HG03342 (cell line): Measurements from ENCODE around the gene CHODL.

Experiments
- ATAC-seq: cut with Tn5 transposase; IDR thresholded peaks from one replicate; pipeline ENCODE4 v1.9.1; 2021; ENCODE audit warnings: mild to moderate bottlenecking, moderate library complexity; ENCODE audit not compliant: unreplicated experiment

Gene CHODL, protein sequence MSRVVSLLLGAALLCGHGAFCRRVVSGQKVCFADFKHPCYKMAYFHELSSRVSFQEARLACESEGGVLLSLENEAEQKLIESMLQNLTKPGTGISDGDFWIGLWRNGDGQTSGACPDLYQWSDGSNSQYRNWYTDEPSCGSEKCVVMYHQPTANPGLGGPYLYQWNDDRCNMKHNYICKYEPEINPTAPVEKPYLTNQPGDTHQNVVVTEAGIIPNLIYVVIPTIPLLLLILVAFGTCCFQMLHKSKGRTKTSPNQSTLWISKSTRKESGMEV

DNA sequence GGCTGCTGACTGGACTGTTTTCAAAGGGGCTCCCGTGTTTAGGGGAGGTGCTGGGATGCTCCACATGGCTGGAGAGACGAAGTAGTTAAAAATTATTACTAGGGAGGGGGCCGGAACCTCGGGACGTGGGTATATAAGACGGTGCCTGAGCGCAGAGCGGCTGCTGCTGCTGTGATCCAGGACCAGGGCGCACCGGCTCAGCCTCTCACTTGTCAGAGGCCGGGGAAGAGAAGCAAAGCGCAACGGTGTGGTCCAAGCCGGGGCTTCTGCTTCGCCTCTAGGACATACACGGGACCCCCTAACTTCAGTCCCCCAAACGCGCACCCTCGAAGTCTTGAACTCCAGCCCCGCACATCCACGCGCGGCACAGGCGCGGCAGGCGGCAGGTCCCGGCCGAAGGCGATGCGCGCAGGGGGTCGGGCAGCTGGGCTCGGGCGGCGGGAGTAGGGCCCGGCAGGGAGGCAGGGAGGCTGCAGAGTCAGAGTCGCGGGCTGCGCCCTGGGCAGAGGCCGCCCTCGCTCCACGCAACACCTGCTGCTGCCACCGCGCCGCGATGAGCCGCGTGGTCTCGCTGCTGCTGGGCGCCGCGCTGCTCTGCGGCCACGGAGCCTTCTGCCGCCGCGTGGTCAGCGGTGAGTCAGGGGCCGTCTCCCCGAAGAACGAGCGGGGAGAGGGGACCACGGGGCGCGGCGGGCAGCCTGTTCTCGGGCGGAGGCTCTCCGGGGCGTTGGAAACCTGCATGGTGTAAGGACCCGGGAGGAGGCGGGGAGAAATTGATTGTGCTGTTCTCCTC lies at the start of gene CHODL:
Gene CHODL (plus strand): TSS at position 163 of the 793 bp plus-strand sequence. CDS start 391 bp downstream, at position 554.
- no peak for ATAC-seq

DNA sequence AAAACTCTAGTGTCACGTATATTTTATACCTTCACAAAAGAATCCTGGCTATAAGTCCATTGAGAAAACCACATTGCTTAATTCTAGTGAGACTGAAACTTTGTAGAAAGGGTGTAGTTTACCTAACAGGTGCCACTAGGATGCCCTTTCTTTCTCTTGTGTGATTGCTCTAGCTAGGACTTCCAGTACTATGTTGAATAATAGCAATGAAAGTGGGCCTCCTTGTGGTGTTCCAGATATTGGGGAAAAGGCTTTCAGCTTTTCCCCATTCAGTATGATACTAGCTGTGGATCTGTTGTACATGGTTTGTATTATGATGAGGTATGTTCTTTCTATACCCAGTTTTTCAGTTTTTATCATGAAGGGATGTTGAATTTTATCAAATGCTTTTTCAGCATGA lies 39.7 kb upstream of the CHODL start:
- no peak for ATAC-seq

DNA sequence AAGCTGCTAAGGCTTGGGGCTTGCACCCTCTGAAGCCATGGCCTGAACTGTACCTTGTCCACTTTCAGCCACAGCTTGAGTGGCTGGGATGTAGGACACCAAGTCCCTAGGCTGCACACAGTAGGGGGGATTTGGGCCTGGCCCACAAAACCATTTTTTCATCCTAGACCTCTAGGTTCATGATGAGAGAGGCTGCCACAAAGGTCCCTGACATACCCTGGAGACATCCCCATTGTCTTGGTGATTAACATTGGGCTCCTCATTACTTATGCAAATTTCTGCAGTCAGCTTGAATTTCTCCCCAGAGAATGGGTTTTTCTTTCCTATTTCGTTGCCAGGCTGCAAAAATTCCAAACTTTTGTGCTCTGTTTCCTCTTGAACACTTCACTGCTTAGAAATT lies 26.3 kb upstream of the CHODL start:
- no peak for ATAC-seq

DNA sequence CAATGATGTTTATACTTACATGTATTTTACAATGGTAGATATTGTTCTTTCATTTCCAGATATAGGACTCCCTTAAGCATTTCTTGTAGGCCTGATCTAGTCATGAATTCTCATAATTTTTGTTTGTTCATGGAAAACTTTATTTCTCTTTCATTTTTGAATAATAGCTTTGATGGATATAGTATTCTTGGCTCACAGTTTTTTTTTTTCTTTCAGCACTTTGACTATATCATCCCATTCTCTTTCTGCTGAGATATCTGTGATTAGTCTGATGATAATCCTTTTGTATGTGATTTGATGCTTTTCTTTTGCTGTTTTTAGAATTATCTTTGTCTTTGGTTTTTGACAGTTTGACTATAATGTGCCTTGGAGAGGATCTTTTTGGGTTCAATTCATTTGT lies 24.1 kb upstream of the CHODL start:
- ATAC-seq, result no peak

DNA sequence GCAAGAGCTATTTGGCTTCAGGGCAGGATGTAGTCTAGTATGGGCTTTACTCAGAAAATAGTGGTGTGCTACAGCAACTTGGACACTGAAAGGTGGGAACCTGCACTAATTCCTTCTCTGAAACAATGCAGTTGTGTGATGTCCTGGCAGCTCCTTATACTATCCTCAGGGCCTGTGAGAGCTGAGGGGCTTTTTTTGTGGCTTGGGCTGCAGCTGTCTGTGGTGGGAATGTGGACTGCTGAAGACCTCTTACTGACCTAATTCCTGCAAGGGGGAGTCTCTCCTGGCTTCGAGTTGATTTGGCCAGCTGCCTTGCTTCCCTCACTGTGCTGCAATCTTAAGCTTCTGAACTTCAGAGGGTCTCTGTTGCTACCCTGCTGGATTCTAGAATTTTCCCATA lies 22.3 kb upstream of the CHODL start:
- ATAC-seq, result no peak

DNA sequence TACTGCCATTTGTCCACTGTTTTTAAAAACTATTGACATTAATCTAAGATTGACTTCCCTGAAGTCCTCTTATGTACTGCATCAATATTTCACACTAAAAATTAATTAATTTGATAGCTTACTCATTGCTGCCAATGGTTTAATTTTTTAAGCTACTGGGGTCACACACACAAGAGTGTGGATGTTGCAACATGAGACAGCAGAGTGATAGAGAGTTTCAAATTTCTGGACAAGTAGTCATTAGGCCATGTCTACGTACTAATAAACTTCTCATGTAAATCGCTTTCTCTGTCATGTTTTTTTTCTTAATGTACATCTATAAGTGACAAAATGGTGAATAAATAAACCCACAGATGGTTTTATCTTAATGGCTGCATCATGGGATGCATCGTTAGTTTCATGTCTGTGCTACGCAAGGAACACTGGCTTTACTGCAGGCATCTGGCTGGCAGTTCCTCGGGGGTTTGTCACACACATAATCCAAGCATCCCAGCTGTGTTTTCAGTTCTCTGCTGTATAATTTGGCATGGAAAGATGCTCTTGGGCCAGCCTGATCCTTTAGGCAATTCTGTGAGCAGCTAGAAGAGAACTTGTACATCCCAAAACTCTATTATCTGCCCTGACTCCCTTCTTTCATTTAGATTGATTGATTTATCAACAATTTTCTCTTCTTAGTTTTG lies 16.4 kb upstream of the CHODL start:
- ATAC-seq, result no peak

DNA sequence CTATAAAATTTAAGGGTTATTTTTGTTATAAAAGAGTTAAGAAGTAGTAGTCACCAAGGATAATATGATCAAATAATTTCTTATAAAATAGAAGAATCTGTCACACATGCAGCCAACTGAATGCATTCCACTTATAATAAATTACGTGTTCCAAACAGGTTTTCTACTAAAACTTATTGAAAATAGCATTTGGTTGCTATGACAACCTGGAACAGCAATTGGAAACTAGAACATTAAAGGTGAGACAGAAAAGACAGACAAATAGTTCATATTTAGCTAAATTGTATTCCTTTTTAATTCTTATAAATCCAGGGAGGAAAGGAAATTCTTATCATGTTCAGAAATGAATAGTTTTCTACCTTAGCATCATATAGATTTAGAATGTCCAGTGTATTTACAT lies 9.1 kb upstream of the CHODL start:
- no peak for ATAC-seq

DNA sequence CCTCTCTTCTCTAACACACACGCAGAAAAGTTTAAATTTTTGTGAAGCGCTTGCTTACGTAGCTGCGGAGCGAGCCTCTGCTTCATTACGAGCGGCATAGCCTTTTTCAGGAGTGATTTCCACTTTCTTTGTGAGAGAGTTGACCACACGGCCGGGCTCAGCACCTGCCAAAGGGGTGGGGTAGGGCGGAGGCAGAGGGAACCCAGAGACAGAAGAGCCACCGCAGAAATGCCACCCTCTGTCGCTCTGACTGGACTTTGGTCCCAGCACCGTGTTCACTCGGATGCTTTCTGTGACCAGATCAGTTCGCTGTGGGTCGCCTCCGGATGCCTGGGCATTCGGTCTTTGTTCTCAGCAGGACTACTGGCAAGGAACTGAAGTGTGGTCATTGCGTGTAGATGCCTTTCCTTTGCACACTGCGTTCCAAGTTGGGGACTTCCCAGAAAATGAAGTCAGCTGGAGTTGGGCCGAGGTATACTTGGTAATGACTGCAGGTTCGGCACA lies 883 bp downstream of the CHODL start:
- ATAC-seq, result no peak

DNA sequence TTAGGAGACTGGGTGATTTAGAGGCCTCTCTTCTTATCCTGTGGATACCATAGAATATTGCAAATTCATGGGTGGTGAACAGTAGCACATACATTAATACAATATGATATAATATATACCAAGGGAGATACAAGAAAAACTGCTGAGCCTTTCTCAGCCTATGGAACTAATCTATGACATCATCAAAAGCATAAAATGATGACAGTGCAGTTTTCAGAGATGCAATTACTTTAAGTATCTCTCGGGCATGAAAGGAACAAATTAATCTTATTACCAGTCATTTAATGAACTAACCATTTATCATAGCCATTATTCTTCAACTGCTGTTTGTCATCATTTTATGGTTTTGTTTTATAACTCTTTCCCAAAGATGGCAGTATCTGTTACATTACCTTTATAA lies 3.5 kb downstream of the CHODL start:
- ATAC-seq, result no peak

DNA sequence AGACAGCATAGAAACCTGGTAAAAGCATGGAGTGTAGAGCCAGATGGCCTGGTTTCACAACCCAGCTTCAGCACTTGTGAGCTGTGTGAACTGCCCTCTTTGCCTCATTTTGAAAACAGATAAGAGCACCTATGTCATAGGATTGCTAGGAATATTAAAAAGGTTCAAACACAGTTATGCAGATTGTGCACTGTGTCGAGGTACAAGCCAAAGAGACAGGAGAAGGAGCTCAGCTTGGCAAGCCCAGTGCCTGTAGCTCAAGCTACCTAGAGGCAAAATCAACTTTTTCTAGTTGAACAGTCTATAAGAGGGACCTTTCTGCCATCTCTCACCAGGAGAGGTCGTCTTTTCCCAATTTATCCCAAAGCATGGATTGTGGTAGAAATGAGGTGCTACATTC lies 5.0 kb downstream of the CHODL start:
- no peak for ATAC-seq

DNA sequence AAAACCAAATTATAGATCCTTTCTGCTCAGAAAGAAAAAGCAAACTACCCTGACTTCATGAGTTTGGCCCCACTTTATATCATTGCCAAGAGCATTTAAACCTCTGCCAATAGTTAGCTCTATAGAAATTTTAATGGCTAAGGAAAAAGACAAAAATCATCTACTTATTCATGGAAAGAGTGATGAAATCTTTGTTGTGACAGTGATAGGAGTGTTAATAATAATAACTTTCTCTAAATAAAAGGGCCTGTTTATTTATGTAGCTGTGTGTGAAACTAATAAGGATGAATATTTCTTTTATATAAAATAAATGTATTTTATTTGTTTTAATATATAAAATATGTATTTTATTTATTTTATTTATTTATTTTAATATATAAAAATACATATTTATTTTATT lies 6.4 kb downstream of the CHODL start:
- no peak for ATAC-seq

DNA sequence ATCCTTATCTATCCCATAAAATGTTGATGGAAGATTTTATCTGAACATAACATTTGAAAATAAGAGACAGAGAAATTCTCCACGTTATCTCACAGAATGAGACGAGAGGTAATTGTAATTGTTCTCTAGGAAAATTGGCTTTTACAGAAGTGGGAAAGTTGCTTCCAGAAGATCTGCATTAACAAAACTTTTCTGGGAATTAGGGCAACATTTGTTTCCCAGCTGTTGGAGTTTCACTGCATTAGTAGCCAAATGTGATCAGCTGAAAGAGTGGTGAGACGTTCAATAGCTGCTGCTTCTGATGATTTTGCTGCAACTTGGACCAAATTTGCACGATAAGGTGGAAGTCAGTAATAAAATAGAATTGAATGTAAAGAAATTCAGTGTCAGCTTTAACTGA lies 7.6 kb downstream of the CHODL start:
- no peak for ATAC-seq

DNA sequence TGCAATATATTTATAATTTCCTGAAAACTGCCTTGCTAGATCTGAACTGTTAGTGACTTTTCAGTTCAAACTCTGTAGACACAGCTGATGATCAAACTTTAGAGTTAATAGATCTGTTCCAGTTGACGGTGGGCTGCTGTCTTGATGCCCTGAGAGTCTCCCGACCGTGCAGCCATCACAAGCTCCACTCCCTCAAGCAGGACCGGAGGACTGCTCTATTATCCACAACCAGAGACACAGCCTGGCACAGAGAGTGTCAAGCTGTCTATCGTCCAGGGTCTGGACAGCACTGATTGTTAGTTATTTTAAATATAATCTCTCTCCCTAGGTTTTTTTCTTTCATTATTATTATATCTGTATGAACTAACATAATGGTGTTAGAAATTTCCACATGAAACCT lies 8.0 kb downstream of the CHODL start:
- ATAC-seq, result no peak

DNA sequence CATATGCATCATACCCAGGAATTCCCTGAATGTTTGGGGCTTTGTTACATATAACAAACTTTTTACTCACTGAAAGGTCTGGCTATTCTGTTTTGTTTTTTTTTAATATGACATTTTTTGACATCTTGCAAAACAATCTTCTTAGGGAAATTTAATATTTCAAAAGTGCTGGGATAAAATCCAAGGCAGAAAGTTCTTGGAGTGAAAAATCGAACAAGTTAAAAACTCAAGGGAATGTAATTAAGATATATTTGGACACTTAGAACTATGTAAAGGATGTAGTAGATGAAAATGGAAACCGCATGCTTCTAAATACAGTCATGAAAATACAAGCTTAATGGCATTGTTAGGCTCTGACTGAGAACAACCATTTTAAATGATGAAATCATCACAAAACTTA lies 8.6 kb downstream of the CHODL start:
- ATAC-seq, result no peak

DNA sequence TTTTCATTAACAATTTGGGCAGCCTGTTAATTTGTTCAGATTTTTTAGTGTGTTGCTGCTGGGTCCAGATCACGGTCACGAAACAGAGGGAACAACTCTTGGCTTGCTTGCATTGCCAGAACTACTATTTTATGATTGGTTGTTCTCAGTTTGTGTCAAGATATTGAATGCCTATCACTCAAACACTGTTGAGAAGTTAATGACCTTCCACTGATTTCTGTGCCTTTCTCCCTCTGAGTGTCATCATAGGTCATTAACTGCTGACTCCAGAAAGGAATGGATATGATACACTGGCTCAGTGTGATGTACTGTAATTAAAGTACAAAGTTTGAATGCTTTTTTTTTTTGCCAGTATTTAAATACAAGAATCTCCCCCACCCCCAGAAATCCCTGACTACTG lies 9.2 kb downstream of the CHODL start:
- no peak for ATAC-seq

DNA sequence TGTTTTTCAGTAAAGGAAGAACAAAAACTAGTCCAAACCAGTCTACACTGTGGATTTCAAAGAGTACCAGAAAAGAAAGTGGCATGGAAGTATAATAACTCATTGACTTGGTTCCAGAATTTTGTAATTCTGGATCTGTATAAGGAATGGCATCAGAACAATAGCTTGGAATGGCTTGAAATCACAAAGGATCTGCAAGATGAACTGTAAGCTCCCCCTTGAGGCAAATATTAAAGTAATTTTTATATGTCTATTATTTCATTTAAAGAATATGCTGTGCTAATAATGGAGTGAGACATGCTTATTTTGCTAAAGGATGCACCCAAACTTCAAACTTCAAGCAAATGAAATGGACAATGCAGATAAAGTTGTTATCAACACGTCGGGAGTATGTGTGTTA lies 21.3 kb downstream of the CHODL start:
- no peak for ATAC-seq

DNA sequence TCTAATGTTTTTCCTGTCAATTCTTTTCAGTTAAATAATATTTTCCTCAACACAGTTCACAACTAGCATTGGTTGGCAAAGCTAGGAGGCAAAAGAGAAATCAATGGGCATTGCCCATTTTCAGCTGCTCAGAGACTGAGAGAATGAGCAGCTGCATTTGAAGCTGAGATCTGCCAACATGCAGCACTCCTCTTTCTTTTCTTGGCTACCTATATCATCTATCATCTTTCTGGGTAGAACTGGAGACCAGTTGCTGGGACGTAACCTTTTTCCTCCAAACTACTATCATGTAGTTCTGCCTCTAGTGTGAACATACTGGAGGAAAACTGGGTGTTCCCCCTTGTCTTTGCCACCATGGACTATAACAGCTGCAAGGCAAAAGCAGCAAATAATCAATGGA lies 22.9 kb downstream of the CHODL start:
- ATAC-seq, result no peak

DNA sequence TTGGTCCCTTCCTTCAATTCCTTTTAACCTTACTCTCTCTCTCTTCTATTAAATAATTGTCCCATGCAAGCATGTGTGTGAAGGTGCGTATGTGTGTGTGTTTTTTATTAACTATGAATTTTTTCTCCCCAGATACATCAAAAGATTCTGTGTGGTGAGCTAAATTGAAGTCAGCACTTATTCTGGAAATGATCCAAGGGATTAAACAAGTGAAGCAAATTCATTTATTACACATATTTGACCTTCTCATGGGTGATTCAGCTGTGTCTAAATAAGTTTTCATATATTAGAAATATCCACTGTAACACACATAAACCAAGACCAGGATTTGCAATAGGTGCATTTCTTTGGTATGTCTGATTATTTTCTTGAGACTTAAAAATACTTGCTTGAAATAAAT lies 24.3 kb downstream of the CHODL start:
- no peak for ATAC-seq

DNA sequence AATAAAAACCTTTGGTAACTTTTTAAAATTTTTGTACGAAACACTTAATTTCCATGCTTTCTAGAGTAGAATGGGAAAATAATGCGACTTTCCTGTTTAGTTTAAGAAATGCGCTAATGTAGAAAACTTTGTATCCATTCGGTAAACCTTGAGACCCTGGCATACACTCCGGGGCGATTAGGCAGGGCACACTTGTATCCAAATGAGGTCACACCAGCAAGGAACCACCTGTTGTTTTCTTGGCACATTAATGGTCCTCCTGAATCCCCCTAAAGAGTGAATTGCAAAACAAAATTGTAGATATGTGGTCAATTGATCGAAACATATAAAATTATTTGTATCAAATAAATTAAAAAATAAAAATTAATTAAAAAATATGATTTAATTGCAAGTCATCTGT lies 25.2 kb downstream of the CHODL start:
- no peak for ATAC-seq

DNA sequence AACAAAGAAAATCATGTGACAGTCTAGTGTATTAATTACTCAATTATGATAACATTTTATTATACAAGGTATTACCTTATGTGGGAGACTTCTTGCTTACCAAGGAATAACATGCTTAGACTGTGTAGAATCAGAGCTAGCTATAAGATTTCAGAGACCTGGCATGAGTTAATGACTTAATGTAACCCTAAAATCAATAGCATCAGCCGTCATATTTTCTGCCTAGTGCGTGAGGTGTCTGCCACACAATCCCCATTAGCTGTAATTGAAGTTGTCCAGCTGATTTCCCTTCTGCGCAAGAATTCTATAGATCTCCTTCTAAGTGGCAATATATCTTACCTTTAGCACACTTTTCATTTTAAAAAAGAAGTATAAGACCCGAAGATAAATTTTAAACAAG lies 28.8 kb downstream of the CHODL start:
- no peak for ATAC-seq

DNA sequence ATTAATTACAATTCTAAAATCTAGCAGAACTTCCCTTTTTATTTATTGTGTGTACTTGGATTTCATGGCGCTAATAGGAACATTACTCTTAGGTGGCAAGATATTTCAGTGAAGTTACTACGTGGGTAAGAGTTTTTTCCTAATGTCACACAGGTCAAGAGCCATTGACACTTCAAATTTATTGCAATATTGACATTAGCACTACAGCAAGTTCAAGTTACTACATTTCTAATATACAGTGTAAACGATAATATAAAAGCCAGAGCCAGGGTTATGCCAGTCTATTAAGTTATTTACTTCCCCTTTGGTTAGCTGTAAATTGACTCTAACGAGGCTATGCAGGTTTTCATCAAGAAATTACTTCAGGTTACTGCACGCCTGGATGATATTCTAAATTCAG lies 29.7 kb downstream of the CHODL start:
- ATAC-seq, result no peak

DNA sequence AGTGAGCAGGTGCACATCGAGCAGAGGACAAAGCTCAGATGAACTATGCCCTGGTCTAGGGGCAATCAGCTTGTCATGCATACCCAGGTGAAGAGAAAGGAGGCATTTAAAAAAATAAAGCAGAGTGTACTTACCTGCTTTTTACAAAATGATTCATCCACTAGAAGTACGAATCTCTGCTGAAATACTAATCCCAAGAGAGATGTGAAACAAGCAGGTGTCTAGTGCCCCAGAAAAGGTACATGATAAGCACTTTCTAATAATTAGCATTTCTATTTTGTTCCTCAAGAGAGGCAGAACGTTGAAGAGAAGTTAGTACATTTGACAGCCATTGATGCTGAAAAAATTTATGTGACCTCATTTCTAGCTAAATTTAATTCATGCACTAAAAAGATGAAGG lies 31.1 kb downstream of the CHODL start:
- ATAC-seq, result no peak
